K562 (cell line): ENCODE measurements around the gene NEURL1B. TPM values are rescaled to one million over a fixed set of nuclear protein-coding genes. Genes with fewer than 3 reads are reported as not detected.

Experiments used
- ATAC-seq: fragments of 200-7000 bp; cut with Tn5 transposase; 3 replicates; pipeline ENCODE4 v1.9.1; 2020; ENCODE audit warnings: moderate library complexity
- BruUV-seq: library from RNA; stranded (reverse); fragments of 400-500 nt; replicated peaks from 2 replicates; lab custom pipeline; 2021; lab: Mats Ljungman, UMichigan
- CTCF ChIA-PET: fragments of 300-600 bp; formaldehyde crosslinking; extraction: SDS; loops from one replicate; lab custom pipeline; 2021; ENCODE audit warnings: low intra/inter-chr PET ratio; lab: Yijun Ruan, JAX
- POLR2A ChIA-PET: fragments of 300-600, 350-650 bp; sonication (Branson Sonifier 250); formaldehyde crosslinking; extraction: SDS; loops from one replicate; lab custom pipeline; 2021; ENCODE audit warnings: antibody characterized with exemption, inconsistent platforms; lab: Yijun Ruan, JAX
- DNase-seq, 4 experiments: peaks; one replicate each; pipeline versions ENCODE4 v3.0.0 to v3.0.0-alpha.2; 2011 to 2018; ENCODE audit warnings: low spot score in 3 of 4, mixed read lengths in 3 of 4; ENCODE audit errors: extremely low read depth in 1 of 4
- FAIRE-seq: peaks from 2 replicates; lab custom pipeline; 2011; peaks lifted over from hg19 to GRCh38; lab: Jason Lieb, UNC
- H2AFZ ChIP-seq: 2 replicates; pipeline ENCODE4 v1.6.0; 2011; ENCODE audit warnings: low read depth, low read length, control low read depth, inconsistent platforms
- H3K27ac ChIP-seq: fragments of 200-600 bp; 3 replicates; pipeline ENCODE4 v1.8.0; 2011; ENCODE audit warnings: low read depth, mild to moderate bottlenecking, control low read depth, inconsistent platforms, low read length, moderate library complexity, mixed read lengths; ENCODE audit errors: extremely low read depth
- H3K27me3 ChIP-seq, 2 experiments: fragments of 300-600 bp in 1 of 2; 2 replicates in 1 of 2; 3 replicates in 1 of 2; pipeline versions ENCODE4 v1.6.0 to v1.8.0; 2011; ENCODE audit warnings: inconsistent platforms in 2 of 2, low read length in 2 of 2, mild to moderate bottlenecking in 1 of 2, mixed read lengths in 1 of 2, moderate library complexity in 1 of 2; ENCODE audit not compliant: control insufficient read depth in 2 of 2, insufficient read depth in 2 of 2
- H3K36me3 ChIP-seq: fragments of 300-600 bp; 3 replicates; pipeline ENCODE4 v1.8.0; 2011; ENCODE audit warnings: mild to moderate bottlenecking, low read length, inconsistent platforms; ENCODE audit not compliant: control insufficient read depth, insufficient read depth
- H3K4me1 ChIP-seq, 2 experiments: fragments of 200-600 bp in 1 of 2; replicated peaks in 1 of 2; 2 replicates in 1 of 2; 3 replicates in 1 of 2; pipeline versions ENCODE4 v1.5.1 to v1.8.0; 2011; ENCODE audit warnings: inconsistent platforms in 2 of 2, low read length in 2 of 2, mild to moderate bottlenecking in 1 of 2, mixed read lengths in 1 of 2, moderate library complexity in 1 of 2; ENCODE audit not compliant: control insufficient read depth in 2 of 2, insufficient read depth in 2 of 2
- H3K4me2 ChIP-seq: 2 replicates; pipeline ENCODE4 v1.6.1; 2011; ENCODE audit warnings: low read length, control low read depth, inconsistent platforms, mixed read lengths; ENCODE audit not compliant: insufficient read depth
- H3K4me3 ChIP-seq: fragments of 200-600 bp; sonication (generic), shearing (Covaris generic); 2 replicates; pipeline ENCODE4 v1.5.1; 2016; ENCODE audit warnings: control low read depth, inconsistent platforms
- H3K79me2 ChIP-seq: fragments of 200-600 bp; 3 replicates; pipeline ENCODE4 v1.8.0; 2011; ENCODE audit warnings: low read length, inconsistent platforms; ENCODE audit not compliant: control insufficient read depth, insufficient read depth
- H3K9ac ChIP-seq, 2 experiments: 2 replicates each; pipeline versions ENCODE4 v1.6.0 to v1.6.1; 2011; ENCODE audit warnings: low read depth in 2 of 2, low read length in 2 of 2, control low read depth in 1 of 2, inconsistent platforms in 1 of 2, mild to moderate bottlenecking in 1 of 2, mixed read lengths in 1 of 2; ENCODE audit not compliant: insufficient read depth in 1 of 2
- H3K9me1 ChIP-seq: one replicate; pipeline ENCODE4 v1.6.0; 2011; ENCODE audit warnings: inconsistent platforms, mild to moderate bottlenecking, low read length, moderate library complexity; ENCODE audit not compliant: control insufficient read depth, insufficient read depth
- H3K9me3 ChIP-seq: replicated peaks from 2 replicates; pipeline ENCODE4 v1.5.1; 2011; ENCODE audit warnings: low read depth, low read length, inconsistent platforms; ENCODE audit not compliant: control insufficient read depth, insufficient read depth
- H4K20me1 ChIP-seq: replicated peaks from 2 replicates; pipeline ENCODE4 v1.6.1; 2011; ENCODE audit warnings: low read length, inconsistent platforms, mixed read lengths; ENCODE audit not compliant: control insufficient read depth, insufficient read depth
- ADNP ChIP-seq: fragments of 200-800 bp; sonication (Bioruptor generic); IDR thresholded peaks from 2 replicates; pipeline ENCODE4 v1.6.1; 2016; ENCODE audit warnings: missing genetic modification characterization, missing compliant biosample characterization
- ARHGAP35 ChIP-seq: fragments of 450-650 bp; IDR thresholded peaks from 2 replicates; pipeline ENCODE4 v1.6.1; 2018; ENCODE audit not compliant: partially characterized antibody
- ATF7 ChIP-seq: fragments of 450-650 bp; IDR thresholded peaks from 2 replicates; pipeline ENCODE4 v1.7.1; 2014; ENCODE audit warnings: mild to moderate bottlenecking, moderate library complexity
- CEBPG ChIP-seq, 3 experiments: fragments of 200-800 bp in 1 of 3; sonication (Bioruptor generic) in 1 of 3; sonication (generic) in 1 of 3; formaldehyde crosslinking in 1 of 3; IDR thresholded peaks in 2 of 3; conservative IDR thresholded peaks in 1 of 3; 2 replicates each; pipeline versions ENCODE4 v1.6.1 to v1.8.0; 2016 to 2022; ENCODE audit warnings: missing compliant biosample characterization in 2 of 3, missing genetic modification characterization in 2 of 3, mild to moderate bottlenecking in 1 of 3, missing genetic modification reagents in 1 of 3
- E2F3 ChIP-seq: fragments of 250-450 bp; sonication (Bioruptor Pico); IDR thresholded peaks from 2 replicates; pipeline ENCODE4 v1.4.0; 2020; ENCODE audit warnings: mild to moderate bottlenecking
- ELK3 ChIP-seq: fragments of 450-650 bp; formaldehyde crosslinking; IDR thresholded peaks from 2 replicates; pipeline ENCODE4 v1.4.0; 2020; ENCODE audit warnings: mild to moderate bottlenecking
- EZH2 ChIP-seq: IDR thresholded peaks from 2 replicates; pipeline ENCODE4 v1.6.1; 2012; ENCODE audit warnings: low read depth, mild to moderate bottlenecking, inconsistent platforms, low read length, borderline replicate concordance
- GATAD2A ChIP-seq: fragments of 450-650 bp; IDR thresholded peaks from 2 replicates; pipeline ENCODE4 v1.6.1; 2017
- HNRNPUL1 ChIP-seq: fragments of 200-400 bp; formaldehyde crosslinking; IDR thresholded peaks from 2 replicates; pipeline ENCODE4 v1.6.1; 2017; ENCODE audit warnings: low read length
- PRPF4 ChIP-seq: fragments of 200-400 bp; formaldehyde crosslinking; IDR thresholded peaks from one replicate; pipeline ENCODE4 v1.6.1; 2017; ENCODE audit warnings: low read length, low read depth, mild to moderate bottlenecking; ENCODE audit not compliant: insufficient read depth, poor library complexity, severe bottlenecking
- RBM39 ChIP-seq: fragments of 200-400 bp; formaldehyde crosslinking; optimal IDR thresholded peaks from 2 replicates; pipeline ENCODE3; 2018; ENCODE audit warnings: low read depth, low read length
- RCOR1 ChIP-seq, 2 experiments: IDR thresholded peaks; 2 replicates each; pipeline ENCODE4 v1.6.1; 2012; ENCODE audit warnings: low read depth in 2 of 2, low read length in 2 of 2, borderline replicate concordance in 1 of 2, improper control_type of control experiment in 1 of 2
- RFX1 ChIP-seq: fragments of 450-650 bp; IDR thresholded peaks from 2 replicates; pipeline ENCODE4 v1.6.1; 2016; ENCODE audit warnings: mild to moderate bottlenecking, moderate library complexity
- SMARCB1 ChIP-seq: IDR thresholded peaks from 2 replicates; pipeline ENCODE4 v1.6.1; 2011; ENCODE audit warnings: improper control_type of control experiment, low read depth; ENCODE audit not compliant: insufficient read length
- STAT6 ChIP-seq: sonication (generic); formaldehyde crosslinking; IDR thresholded peaks from 2 replicates; pipeline ENCODE4 v1.8.1; 2023; ENCODE audit warnings: mild to moderate bottlenecking, missing genetic modification reagents
- ZNF224 ChIP-seq: sonication (generic); formaldehyde crosslinking; IDR thresholded peaks from 2 replicates; pipeline ENCODE4 v1.8.0; 2022; ENCODE audit warnings: mild to moderate bottlenecking, missing genetic modification reagents
- ZNF785 ChIP-seq: fragments of 250-450 bp; sonication (Bioruptor Pico); IDR thresholded peaks from 2 replicates; pipeline ENCODE4 v1.4.0; 2020; ENCODE audit warnings: mild to moderate bottlenecking
- whole genome bisulfite sequencing: fragments of 100-300 bp; shearing (Covaris generic); methylation state at CpG from one replicate; pipeline ENCODE4 v1.1.6; 2016; ENCODE audit warnings: low coverage, mixed read lengths; ENCODE audit not compliant: insufficient coverage; ENCODE audit errors: missing lambda C conversion rate; 5-methylcytosine and 5-hydroxymethylcytosine counted together
- in situ Hi-C: fragments of 300-500 bp; cut with MboI; formaldehyde crosslinking; loops from 4 replicates; pipeline ENCODE4 v1.15.0; 2018; ENCODE audit warnings: inconsistent platforms, mixed read lengths
- intact Hi-C: fragments of 100-400 bp; cut with micrococcal nuclease; formaldehyde crosslinking; loops from 2 replicates; pipeline ENCODE4 v1.14.2; 2022
- polyA plus RNA-seq, 8 experiments: library from polyadenylated mRNA; depleted of rRNA in 4 of 8; stranded (reverse) in 5 of 8; unstranded in 3 of 8; fragments of >200 nt; fragmentation: Nextera tagmentation in 2 of 8; fragmentation: Illumina TruSeq in 1 of 8; extraction: Ambion mirVana in 2 of 8; extraction: Trizol in 1 of 8; gene quantifications; 2 replicates each; pipeline versions ENCODE4 v1.2.1 to v1.2.3, GENCODE V29; 2011 to 2014; ENCODE audit warnings: inconsistent platforms in 1 of 8, missing spikeins in 1 of 8
- total RNA-seq, 7 experiments: library from RNA; depleted of rRNA in 6 of 7; stranded (reverse); fragments of >200 nt in 6 of 7; fragmentation: Illumina TruSeq in 2 of 7; extraction: Trizol in 2 of 7; gene quantifications; 2 replicates each; pipeline versions ENCODE4 v1.2.1 to v1.2.3, GENCODE V29; 2011 to 2021; ENCODE audit warnings: low replicate concordance in 1 of 7

Gene NEURL1B
- total and polyA plus RNA-seq, 9 of the 15 experiments (the other 6 are each of a cell fraction or from before 2014, with no cell fraction given), result 0.04 TPM; not detected in 8

- POLR2A ChIA-PET, result interaction anchor here (0.6 kb wide), 1 partner anchor 15 kb away, joined by 4 read pairs; no protein-coding TSS in a partner anchor
- Histone ChIP-seq H2AFZ (no peak overlapping the region), H3K4me2 (no peak overlapping the region), H3K79me2 (no peaks in the 10 kb centered on the region), H3K9ac (no peak overlapping the region; a peak in 1 of 4 replicates), H3K4me1 (no peaks in the 10 kb centered on the region), H3K36me3 (no peaks in the 10 kb centered on the region), H3K9me1 (no peaks in the 10 kb centered on the region), H3K9me3 (no peaks in the 10 kb centered on the region), H3K27me3 (peaks cover 29 to 63% of the 10 kb centered on the region in 2 experiments), H3K4me3 (no peak overlapping the region), H3K27ac (no peak overlapping the region), H4K20me1 (peaks cover 21% of the 10 kb centered on the region; the same call in 1 of the 2 replicates)
- 14% methylated on average over 10 of the region's 10 CpGs for WGBS
- no peak for ATAC-seq
- no peak for FAIRE-seq
- in situ Hi-C loops (no loop called here), intact Hi-C loops (no loop called here)
- DNase-seq, result no peak
- BruUV-seq, result no TSS peak
- CTCF ChIA-PET, result no interaction called here
- TF ChIP-seq RFX1 (no peak), ATF7 (no peak), GATAD2A (no peak), HNRNPUL1 (no peak), CEBPG (CRISPR knock-in tag; IDR thresholded peaks at IDR 0.05) (no peak), CEBPG (tag; conservative IDR thresholded peaks at IDR 0.05 in 1 of 2, IDR thresholded peaks at IDR 0.05 in 1 of 2) (no peak), ZNF785 (CRISPR knock-in tag) (no peak), SMARCB1 (no peak), ELK3 (CRISPR knock-in tag) (no peak), ZNF224 (CRISPR knock-in tag) (no peak), RCOR1 (IDR thresholded peaks at IDR 0.05; ENCODE audit: borderline replicate concordance in 1 of 2, low read depth in 2 of 2, low read length in 2 of 2) (no peak), ARHGAP35 (no peak), ADNP (no peak), RBM39 (no peak), STAT6 (CRISPR knock-in tag) (no peak), E2F3 (no peak), PRPF4 (no peak), EZH2 (no peak)
Measured at GRCh38 chr5:172624996-172625964, 15.8 kb upstream of the NEURL1B start.
